Ovary (tissue), 9 donors: ENCODE measurements around the gene OR51E1. TPM values are rescaled to one million over a fixed set of nuclear protein-coding genes. Genes with fewer than 3 reads are reported as not detected.

Source experiments
- DNase-seq, 5 donors: peaks; one replicate each; pipeline ENCODE4 v3.0.0-alpha.2; 2019 to 2020
- H3K27ac ChIP-seq, 2 donors: fragments of 200-600 bp; one replicate each; pipeline versions ENCODE4 v1.5.1 to v1.8.0; 2019 to 2022
- H3K27me3 ChIP-seq: fragments of 200-600 bp; one replicate; pipeline ENCODE4 v1.8.0; 2022
- H3K36me3 ChIP-seq: fragments of 200-600 bp; sonication (generic); one replicate; pipeline ENCODE4 v1.5.1; 2019
- H3K4me1 ChIP-seq: one replicate; pipeline ENCODE4 v1.8.1; 2013; ENCODE audit warnings: mild to moderate bottlenecking, moderate library complexity; ENCODE audit not compliant: insufficient read depth
- H3K4me3 ChIP-seq: fragments of 200-600 bp; sonication (generic); one replicate; pipeline ENCODE4 v1.5.1; 2017
- H3K9me3 ChIP-seq, 2 donors: fragments of 200-600 bp in 1 of 2; sonication (generic) in 1 of 2; one replicate each; pipeline versions ENCODE4 v1.5.1 to v1.8.1; 2013 to 2019; ENCODE audit warnings: mild to moderate bottlenecking in 1 of 2, moderate library complexity in 1 of 2
- EP300 ChIP-seq: sonication (generic); formaldehyde crosslinking; IDR thresholded peaks from one replicate; pipeline ENCODE4 v1.6.1; 2017; ENCODE audit warnings: antibody characterized with exemption
- POLR2A ChIP-seq: fragments of 450-650 bp; IDR thresholded peaks from one replicate; pipeline ENCODE4 v1.6.1; 2017; ENCODE audit warnings: antibody characterized with exemption, mild to moderate bottlenecking, moderate library complexity
- WGBS, 3 donors: extraction: QIAGEN DNeasy Blood & Tissue Kit in 1 of 3; methylation state at CpG; one replicate each; pipeline versions ENCODE4 v1.1.5 to v1.1.7; 2013 to 2017; 5-methylcytosine and 5-hydroxymethylcytosine counted together
- intact Hi-C, 4 donors: fragments of 100-400 bp; cut with DNase I; formaldehyde crosslinking; loops; one replicate each; pipeline versions ENCODE4 v1.11.0 to v1.15.1; 2022 to 2023
- polyA plus RNA-seq, 2 donors: library from polyadenylated mRNA; stranded (reverse); fragments of 200-250 nt in 1 of 2; fragments of 350-450 nt in 1 of 2; fragmentation: Illumina TruSeq in 1 of 2; extraction: RNeasy Lipid Tissue Mini Kit (QIAGEN cat#74804) in 1 of 2; gene quantifications; one replicate each; pipeline ENCODE4 v1.2.3, GENCODE V29; 2013 to 2014
- total RNA-seq, 7 donors: library from RNA; depleted of rRNA in 2 of 7; stranded (reverse); fragments of >200 nt in 2 of 7; fragmentation: NEBNext Ultra II Directional in 3 of 7; extraction: Animal tissue kit (Norgen Biotek cat#: 25700) in 3 of 7; gene quantifications; one replicate each; pipeline versions ENCODE4 v1.1.0 to v1.2.4, GENCODE V29; 2016 to 2023
- TF ChIP-seq, protein P1 (sequence below), 3 donors: fragments of 450-650 bp in 2 of 3; fragments of 200-600 bp in 1 of 3; IDR thresholded peaks; one replicate each; pipeline versions ENCODE4 v1.5.1 to v1.8.0; 2016 to 2022; ENCODE audit warnings: antibody characterized with exemption in 3 of 3, mild to moderate bottlenecking in 1 of 3
- donor health status: DM: no; HTN: no; CAD: no; lungs with moderate emphysema.
- donor health status: DM: no; HTN: no; CAD: no.
- donor health status: Bipolar disorder and iron deficiency.
- donor health status: DM: yes; HTN: yes; CAD: no.
- donor health status: DM: no; HTN: no; CAD: no.
- donor health status: DM: yes; HTN: yes; CAD: no.

Gene OR51E1
- total and polyA plus RNA-seq, 9 donors = 0.12 to 3.5 (median 0.34) TPM; not detected in 1

DNA sequence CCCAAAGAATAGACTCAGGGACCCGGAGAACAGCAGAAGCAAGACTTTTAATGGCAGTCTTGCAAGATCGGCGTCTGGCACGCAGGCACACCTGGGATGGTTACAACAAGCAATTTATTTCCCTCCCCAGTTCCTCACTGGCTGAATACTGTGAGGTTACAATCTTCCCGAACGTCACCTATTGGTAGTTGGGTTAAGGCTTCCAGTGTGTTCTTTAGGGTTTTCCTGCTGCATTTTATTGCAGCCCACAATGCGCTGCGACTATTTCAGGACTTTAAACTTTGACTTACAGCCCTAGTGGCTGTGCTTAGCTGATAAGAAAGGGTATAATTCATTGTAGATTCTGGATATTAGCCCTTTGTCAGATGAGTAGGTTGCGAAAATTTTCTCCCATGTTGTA, 24.3 kb upstream of the OR51E1 start:
- no peak for DNase-seq
- H3K9me3 ChIP-seq = no peaks in the 10 kb centered on the region
- WGBS, 3 donors = 75 to 78% (median 77%) methylated on average over 9 of the region's 9 CpGs
- H3K36me3 ChIP-seq = no peaks in the 10 kb centered on the region
- H3K4me3 ChIP-seq = no peak overlapping the region
- no peaks in the 10 kb centered on the region for H3K27me3 ChIP-seq
- no peak for TF ChIP-seq EP300
- TF ChIP-seq POLR2A = no peak
- TF ChIP-seq, protein P1, sequence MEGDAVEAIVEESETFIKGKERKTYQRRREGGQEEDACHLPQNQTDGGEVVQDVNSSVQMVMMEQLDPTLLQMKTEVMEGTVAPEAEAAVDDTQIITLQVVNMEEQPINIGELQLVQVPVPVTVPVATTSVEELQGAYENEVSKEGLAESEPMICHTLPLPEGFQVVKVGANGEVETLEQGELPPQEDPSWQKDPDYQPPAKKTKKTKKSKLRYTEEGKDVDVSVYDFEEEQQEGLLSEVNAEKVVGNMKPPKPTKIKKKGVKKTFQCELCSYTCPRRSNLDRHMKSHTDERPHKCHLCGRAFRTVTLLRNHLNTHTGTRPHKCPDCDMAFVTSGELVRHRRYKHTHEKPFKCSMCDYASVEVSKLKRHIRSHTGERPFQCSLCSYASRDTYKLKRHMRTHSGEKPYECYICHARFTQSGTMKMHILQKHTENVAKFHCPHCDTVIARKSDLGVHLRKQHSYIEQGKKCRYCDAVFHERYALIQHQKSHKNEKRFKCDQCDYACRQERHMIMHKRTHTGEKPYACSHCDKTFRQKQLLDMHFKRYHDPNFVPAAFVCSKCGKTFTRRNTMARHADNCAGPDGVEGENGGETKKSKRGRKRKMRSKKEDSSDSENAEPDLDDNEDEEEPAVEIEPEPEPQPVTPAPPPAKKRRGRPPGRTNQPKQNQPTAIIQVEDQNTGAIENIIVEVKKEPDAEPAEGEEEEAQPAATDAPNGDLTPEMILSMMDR (IDR thresholded peaks at IDR 0.05) = no peak
- no peaks in the 10 kb centered on the region for H3K4me1 ChIP-seq
- no peak overlapping the region for H3K27ac ChIP-seq
- intact Hi-C loops = no loop called here

DNA sequence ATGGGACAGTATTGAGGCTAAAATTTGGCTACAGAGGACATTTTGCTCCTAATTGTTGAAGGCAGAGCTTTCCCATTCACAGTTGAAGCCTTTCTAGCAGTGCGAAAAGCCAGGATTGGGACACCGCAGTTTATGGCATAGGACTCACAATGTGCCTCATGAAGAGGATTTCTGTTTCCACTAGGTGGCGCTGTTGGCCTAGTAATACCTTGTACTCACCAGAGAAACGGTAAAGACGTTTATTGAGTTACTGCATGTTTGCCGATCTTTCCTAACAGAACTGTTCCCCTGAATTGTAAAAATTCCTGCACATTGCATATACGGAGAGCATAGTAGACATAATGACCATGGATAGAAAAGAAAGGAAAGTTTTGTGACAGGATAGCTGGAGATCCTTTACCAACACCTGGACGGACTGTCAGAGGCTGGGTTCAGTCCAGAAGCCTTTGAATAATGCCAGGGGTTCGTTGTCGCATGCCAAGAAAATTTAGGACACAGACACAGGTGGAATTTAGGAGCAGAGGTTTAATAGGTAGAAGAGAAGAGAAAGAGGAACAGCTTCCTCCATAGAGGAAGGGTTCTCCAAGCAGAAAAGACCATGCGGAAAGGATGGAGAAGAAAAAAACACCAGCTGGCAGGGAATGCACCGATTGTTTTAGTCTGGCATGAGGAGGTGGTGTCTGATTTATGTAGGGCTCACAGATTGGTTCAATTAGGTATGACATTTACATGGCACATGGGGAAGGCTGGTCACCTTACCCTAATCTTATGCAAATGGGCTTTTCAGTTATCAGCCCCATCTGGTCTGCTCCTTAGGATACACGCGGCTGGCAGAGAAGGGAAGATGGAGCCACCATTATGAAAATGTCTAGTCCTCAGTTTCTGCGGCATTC, 17.3 kb upstream of the OR51E1 start:
- H3K4me1 ChIP-seq = no peaks in the 10 kb centered on the region
- intact Hi-C loops = loop anchor here in 1 of 4 donors (10.0 kb wide), 1 partner anchor 378 kb away; no protein-coding TSS in a partner anchor
- H3K27me3 ChIP-seq = no peaks in the 10 kb centered on the region
- 26 to 32% (median 30%) methylated on average over 15 of the region's 15 CpGs for WGBS, 3 donors
- no peak overlapping the region for H3K27ac ChIP-seq
- peak; percentile 52 to 67 (median 63) for DNase-seq
- TF ChIP-seq, protein P1 (IDR thresholded peaks at IDR 0.05) = peak; percentile 33 to 50 (median 34)
- TF ChIP-seq POLR2A = no peak
- TF ChIP-seq EP300 = no peak
- H3K9me3 ChIP-seq = no peaks in the 10 kb centered on the region
- no peak overlapping the region for H3K4me3 ChIP-seq
- no peaks in the 10 kb centered on the region for H3K36me3 ChIP-seq

DNA sequence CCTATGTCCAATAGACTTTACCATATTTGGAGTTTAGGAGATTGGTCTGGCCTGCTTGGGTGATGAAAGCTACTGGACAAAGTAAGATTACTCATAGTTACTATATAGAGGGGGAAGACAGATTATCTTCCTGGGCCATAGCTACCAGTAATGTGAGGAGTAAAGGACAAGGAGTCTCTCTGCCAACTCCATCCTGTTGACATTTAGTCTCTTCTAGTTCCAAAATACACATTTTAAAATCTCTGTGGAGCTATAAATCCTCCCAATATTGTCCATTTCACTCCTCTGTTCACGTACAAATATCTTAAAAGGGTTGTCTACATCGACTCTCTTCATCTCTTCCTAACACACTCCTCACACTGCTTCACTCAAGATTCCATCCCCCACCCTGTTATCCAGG, 7.6 kb upstream of the OR51E1 start:
- intact Hi-C loops = loop anchor here in 2 of 4 donors (5.0 to 10.0 kb wide), 2 partner anchors 191 to 369 kb away; no protein-coding TSS in a partner anchor
- Histone ChIP-seq H3K27me3 (no peaks in the 10 kb centered on the region), H3K36me3 (no peaks in the 10 kb centered on the region), H3K9me3 (no peaks in the 10 kb centered on the region), H3K27ac (no peak overlapping the region), H3K4me3 (no peak overlapping the region), H3K4me1 (peaks cover 4% of the 10 kb centered on the region)
- no peak for DNase-seq
- TF ChIP-seq POLR2A = no peak
- TF ChIP-seq, protein P1 (IDR thresholded peaks at IDR 0.05) = no peak
- TF ChIP-seq EP300 = no peak
- WGBS, 3 donors = 7 to 25% (median 8%) methylated on average over 2 of the region's 2 CpGs

DNA sequence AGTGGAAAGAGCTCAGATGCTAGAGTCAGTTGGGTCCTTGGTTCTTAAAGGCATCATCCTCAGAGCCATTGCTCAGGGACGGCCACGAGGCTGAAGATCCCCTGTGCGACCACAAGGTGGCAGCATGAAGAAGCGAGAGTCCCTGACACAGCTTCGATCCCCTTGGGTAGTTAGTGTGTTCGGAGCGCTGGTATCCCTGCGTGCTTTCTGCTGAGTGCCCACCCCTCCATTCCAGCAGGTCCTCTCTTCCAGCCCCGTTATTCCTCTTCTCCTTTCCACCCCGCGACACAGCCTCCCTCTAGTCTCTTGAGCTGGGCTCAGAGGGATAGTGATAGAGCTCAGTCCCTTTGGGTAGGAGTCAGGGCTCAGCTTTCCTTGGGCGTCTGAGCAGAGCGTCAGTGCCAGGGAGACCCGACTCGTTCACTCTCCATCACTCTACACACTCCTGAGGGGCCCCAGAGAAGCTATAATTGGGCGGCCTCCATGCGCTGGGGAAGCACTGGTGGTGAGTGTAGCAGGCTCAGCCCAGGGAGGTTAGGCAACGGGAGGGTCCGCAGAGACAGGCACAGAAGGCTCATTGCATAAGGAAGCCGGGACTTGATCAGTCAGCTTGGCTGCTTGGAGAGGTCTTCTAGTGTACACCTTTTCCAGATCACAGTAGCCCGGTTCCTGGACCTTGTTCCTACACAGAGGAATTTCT, 6.7 kb upstream of the OR51E1 start, which contains the start of gene OR51D1:
TSS of gene OR51D1 (plus strand) at position 516 of the 700 bp plus-strand sequence. CDS start 2,314 bp downstream, outside the sequence.
- 30 to 34% (median 33%) methylated on average over 21 of the region's 21 CpGs for WGBS, 3 donors
- DNase-seq = peak; percentile 62 to 84 (median 72)
- H3K27ac ChIP-seq = no peak within 1 kb of the TSS
- H3K4me1 ChIP-seq = peaks cover 4% of the 10 kb centered on the region
- no peak for TF ChIP-seq EP300
- TF ChIP-seq, protein P1 (IDR thresholded peaks at IDR 0.05) = peak; percentile 56 to 68 (median 65)
- no peaks in the 10 kb centered on the region for H3K27me3 ChIP-seq
- no peaks in the 10 kb centered on the region for H3K36me3 ChIP-seq
- H3K4me3 ChIP-seq = no peak within 1 kb of the TSS
- intact Hi-C loops = loop anchor here in 2 of 4 donors (5.0 to 10.0 kb wide), 2 partner anchors 190 to 368 kb away; no protein-coding TSS in a partner anchor
- no peaks in the 10 kb centered on the region for H3K9me3 ChIP-seq
